Stimulated activated CD4-positive, alpha-beta T cell treated with anti-CD3 and anti-CD28 coated beads, TNF-alpha, amount 100 ng/mL, for 24 hours (primary cell): ENCODE data around the gene EGLN2.
"Not testable (repeated sequence)": the region's sequence is repeated elsewhere in the genome, so short reads cannot be mapped to it uniquely, and the experiment has no call there.

Experiments
- DNase-seq, 3 experiments: peaks; one replicate each; pipeline ENCODE4 v3.0.0-alpha.2; 2020; ENCODE audit warnings: low read depth in 3 of 3

EGLN2 gene

GRCh38 chr19:40842012-40842411 is 43.0 kb downstream of the EGLN2 start:
- DNase-seq = not testable (repeated sequence)

- DNase-seq = not testable (repeated sequence)
Measured at GRCh38 chr19:40842997-40843652, 44.1 kb downstream of the EGLN2 start.

GRCh38 chr19:40843653-40844052 is 44.7 kb downstream of the EGLN2 start:
- DNase-seq = peak; percentile 23 to 73 (median 39)

GRCh38 chr19:40846722-40847121 is 47.7 kb downstream of the EGLN2 start:
- not testable (repeated sequence) for DNase-seq

GRCh38 chr19:40850277-40850676 is 51.3 kb downstream of the EGLN2 start, which contains the start of gene CYP2A6:
CYP2A6 (minus strand) TSS chr19:40850447; CDS start chr19:40850426, 21 bp downstream.
- DNase-seq = not testable (repeated sequence)

- DNase-seq = not testable (repeated sequence)
Measured at GRCh38 chr19:40852467-40853152, 53.6 kb downstream of the EGLN2 start.
